ENCODE data around the gene GALNT7.

The GALNT7 gene

DNA sequence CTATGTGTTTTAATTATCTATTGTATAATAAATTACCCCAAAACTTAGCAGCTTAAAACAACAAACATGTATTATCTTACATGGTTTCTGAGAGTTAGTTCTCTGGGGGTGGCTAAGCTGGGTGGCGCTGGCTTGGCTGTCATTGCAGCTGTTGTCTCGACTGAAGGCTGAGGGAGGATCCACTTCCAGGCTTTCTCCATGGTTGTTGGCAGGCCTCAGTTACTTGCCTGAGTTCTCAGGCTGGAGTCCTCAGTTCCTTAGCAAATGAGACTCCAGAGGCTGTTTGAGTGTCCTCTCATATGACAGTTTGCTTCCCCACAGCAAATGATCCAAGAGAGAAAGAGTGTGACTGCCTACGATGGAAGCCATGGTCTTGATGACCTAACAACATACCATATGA is 23.5 kb upstream of the GALNT7 start:
- H3K27me3 Mint-ChIP-seq: peaks cover 16% of the 10 kb centered on the region
- no peaks in the 10 kb centered on the region for H3K9me3 Mint-ChIP-seq
- H3K36me3 Mint-ChIP-seq (ENCODE audit: insufficient read depth): peaks cover 1% of the 10 kb centered on the region
- no peak overlapping the region for H3K27ac Mint-ChIP-seq (ENCODE audit: low read depth)
- H3K4me3 Mint-ChIP-seq: no peak overlapping the region
- DNase-seq (ENCODE audit: low spot score in 2 of 2) (no peak), ATAC-seq (replicated peaks; ENCODE audit: extremely low read depth, poor library complexity, severe bottlenecking) (no peak)
- no peaks in the 10 kb centered on the region for H3K4me1 Mint-ChIP-seq

DNA sequence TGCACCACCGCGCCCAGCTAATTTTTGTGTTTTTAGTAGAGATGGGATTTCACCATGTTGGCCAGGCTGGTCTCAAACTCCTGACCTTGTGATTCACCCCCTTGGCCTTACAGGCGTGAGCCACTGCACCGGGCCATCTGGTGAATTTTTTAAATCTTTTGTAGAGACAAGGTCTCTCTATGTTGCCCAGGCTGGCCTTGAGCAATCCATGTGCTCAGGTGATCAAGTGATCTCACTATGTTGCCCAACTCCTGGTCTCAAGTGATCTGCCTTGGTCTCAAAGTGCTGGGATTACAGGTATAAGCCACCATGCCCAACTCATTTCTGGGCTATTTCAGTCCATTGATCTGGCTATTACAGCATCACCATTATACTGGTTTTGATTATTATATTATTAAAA is 22.2 kb upstream of the GALNT7 start:
- ATAC-seq (replicated peaks; ENCODE audit: extremely low read depth, poor library complexity, severe bottlenecking) (no peak), DNase-seq (ENCODE audit: low spot score in 2 of 2) (no peak)
- Mint-ChIP-seq H3K36me3 (ENCODE audit: insufficient read depth) (peaks cover 1% of the 10 kb centered on the region), H3K9me3 (no peaks in the 10 kb centered on the region), H3K27me3 (peaks cover 3% of the 10 kb centered on the region), H3K27ac (ENCODE audit: low read depth) (no peak overlapping the region), H3K4me3 (no peak overlapping the region), H3K4me1 (no peaks in the 10 kb centered on the region)

DNA sequence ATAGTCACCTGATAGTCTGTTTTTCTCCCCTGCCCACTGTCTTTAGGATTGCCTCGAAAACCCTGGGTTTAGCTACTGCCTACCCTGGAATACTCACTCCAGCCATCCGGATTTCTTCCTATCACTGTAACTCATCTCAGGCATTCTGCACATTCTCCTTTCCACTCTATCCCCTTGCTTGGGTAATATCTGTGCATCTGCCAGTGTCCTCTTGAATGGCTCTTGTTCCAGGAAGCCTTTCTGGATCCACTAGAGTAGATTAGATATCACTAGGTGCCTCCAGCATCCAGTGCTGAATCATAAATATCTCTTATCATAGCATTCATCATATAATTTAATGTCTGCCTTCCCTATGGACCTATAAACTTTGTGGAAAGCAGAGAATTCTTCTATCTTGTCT is 17.1 kb upstream of the GALNT7 start:
- Mint-ChIP-seq H3K4me1 (no peaks in the 10 kb centered on the region), H3K27ac (ENCODE audit: low read depth) (no peak overlapping the region), H3K36me3 (ENCODE audit: insufficient read depth) (no peaks in the 10 kb centered on the region), H3K9me3 (no peaks in the 10 kb centered on the region), H3K27me3 (no peaks in the 10 kb centered on the region), H3K4me3 (no peak overlapping the region)
- DNase-seq (ENCODE audit: low spot score in 2 of 2) (no peak), ATAC-seq (replicated peaks; ENCODE audit: extremely low read depth, poor library complexity, severe bottlenecking) (no peak)

DNA sequence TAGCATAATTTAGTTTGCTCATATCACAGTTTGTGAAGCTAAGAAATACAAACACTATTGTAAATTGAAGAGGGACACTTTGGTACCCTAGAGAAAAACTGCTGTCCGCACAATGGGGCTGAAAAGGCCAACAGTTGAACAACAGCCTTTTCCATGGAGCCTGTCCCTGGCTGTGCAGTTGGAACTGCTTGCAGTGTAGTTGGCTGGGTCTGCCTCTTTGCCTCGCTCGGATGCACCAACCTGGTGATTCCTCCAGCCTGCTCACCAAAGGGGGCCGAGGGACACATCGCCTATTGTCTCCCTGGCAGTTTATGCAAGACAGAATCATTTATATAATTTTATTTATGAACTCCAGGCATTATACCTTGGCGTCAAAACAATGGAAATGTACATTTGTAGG is 16.5 kb upstream of the GALNT7 start:
- Mint-ChIP-seq H3K4me1 (no peaks in the 10 kb centered on the region), H3K27ac (ENCODE audit: low read depth) (no peak overlapping the region), H3K27me3 (no peaks in the 10 kb centered on the region), H3K9me3 (no peaks in the 10 kb centered on the region), H3K36me3 (ENCODE audit: insufficient read depth) (no peaks in the 10 kb centered on the region), H3K4me3 (no peak overlapping the region)
- no peak for DNase-seq (ENCODE audit: low spot score in 2 of 2)
- no peak for ATAC-seq (replicated peaks; ENCODE audit: extremely low read depth, poor library complexity, severe bottlenecking)

DNA sequence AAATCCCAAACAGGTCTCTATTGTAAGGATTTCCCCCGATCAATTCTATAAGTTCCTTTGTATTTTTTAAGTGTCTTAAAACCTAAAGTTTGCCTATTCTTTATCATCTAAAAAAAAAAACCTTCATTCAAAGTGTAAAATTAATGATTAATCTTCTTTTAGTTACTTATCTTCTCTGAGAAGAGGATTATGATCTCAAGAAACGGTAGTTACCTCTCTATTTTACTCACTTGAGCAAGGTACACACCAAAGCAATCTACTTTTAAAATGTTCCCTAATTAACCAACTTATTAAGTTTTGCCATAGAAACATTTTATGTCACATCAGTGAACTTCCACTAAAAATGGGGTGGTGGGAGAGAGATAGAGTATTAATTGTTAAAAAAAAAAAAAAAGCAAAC is 15.2 kb upstream of the GALNT7 start:
- Mint-ChIP-seq H3K4me1 (no peaks in the 10 kb centered on the region), H3K4me3 (no peak overlapping the region), H3K27me3 (no peaks in the 10 kb centered on the region), H3K9me3 (no peaks in the 10 kb centered on the region), H3K27ac (ENCODE audit: low read depth) (no peak overlapping the region), H3K36me3 (ENCODE audit: insufficient read depth) (no peaks in the 10 kb centered on the region)
- DNase-seq (ENCODE audit: low spot score in 2 of 2) (no peak), ATAC-seq (replicated peaks; ENCODE audit: extremely low read depth, poor library complexity, severe bottlenecking) (no peak)

DNA sequence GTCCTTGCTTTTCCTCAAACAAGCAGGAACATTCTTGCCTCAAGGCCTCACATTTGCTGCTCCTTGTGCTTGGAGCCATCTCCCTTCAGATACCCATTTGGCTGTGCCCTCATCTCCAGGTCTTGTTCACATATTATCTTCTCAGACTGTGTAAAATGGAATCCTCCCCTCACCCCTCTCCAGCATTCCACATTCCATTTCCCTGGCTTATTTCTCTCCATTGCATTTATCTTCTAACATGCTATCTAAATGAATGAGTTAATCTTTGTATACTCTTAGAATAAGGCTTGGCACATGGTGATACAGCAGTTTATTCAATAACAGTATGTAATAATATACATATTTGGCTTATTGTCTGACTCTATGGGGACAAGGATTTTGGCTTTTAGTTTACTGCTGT is 8.8 kb upstream of the GALNT7 start:
- no peaks in the 10 kb centered on the region for H3K9me3 Mint-ChIP-seq
- ATAC-seq (replicated peaks; ENCODE audit: extremely low read depth, poor library complexity, severe bottlenecking) (no peak), DNase-seq (ENCODE audit: low spot score in 2 of 2) (no peak)
- H3K4me3 Mint-ChIP-seq: no peak overlapping the region
- no peaks in the 10 kb centered on the region for H3K36me3 Mint-ChIP-seq (ENCODE audit: insufficient read depth)
- no peaks in the 10 kb centered on the region for H3K27me3 Mint-ChIP-seq
- no peak overlapping the region for H3K27ac Mint-ChIP-seq (ENCODE audit: low read depth)
- no peaks in the 10 kb centered on the region for H3K4me1 Mint-ChIP-seq

DNA sequence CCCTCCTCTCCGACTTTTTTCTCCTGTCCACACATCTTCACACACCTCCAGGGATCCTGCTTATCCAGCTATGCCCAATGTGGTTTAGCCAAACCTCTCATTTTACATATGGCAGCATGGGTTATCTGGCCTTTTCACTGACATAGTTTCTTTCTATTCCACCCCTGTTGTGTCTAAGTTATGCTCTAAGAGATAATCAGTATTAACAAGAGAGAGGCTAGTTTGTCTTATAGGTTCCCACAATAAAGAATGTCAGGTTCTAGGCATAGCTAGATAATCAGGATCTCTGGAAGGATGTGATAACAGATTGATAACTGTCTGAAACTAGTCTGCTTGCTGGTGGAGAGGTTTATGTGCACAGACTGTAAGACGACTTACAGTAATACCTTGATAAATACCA is 7.7 kb upstream of the GALNT7 start:
- Mint-ChIP-seq H3K9me3 (no peaks in the 10 kb centered on the region), H3K4me3 (no peak overlapping the region), H3K36me3 (ENCODE audit: insufficient read depth) (no peaks in the 10 kb centered on the region), H3K27me3 (no peaks in the 10 kb centered on the region), H3K27ac (ENCODE audit: low read depth) (no peak overlapping the region), H3K4me1 (no peaks in the 10 kb centered on the region)
- DNase-seq (ENCODE audit: low spot score in 2 of 2): no peak
- no peak for ATAC-seq (replicated peaks; ENCODE audit: extremely low read depth, poor library complexity, severe bottlenecking)

DNA sequence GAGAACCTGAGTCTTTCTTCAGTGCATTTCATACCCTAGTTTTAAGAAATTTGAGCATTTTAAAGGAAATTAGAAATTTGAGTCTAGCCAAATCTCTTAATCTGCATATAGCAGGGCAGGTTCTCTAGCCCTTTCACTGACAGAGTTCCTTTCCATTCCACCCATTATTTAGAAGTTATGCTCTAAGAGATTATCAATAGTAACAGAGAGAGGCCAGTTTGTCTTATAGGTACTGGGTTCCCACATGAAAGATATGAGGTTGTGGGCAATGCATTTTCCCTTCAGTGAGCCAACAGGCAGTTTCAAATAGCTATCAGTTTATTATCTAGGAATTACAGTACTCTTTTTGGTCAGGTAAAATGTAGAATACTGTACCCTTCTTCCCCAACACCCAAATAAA is 7.3 kb upstream of the GALNT7 start:
- H3K4me3 Mint-ChIP-seq: no peak overlapping the region
- DNase-seq (ENCODE audit: low spot score in 2 of 2) (no peak), ATAC-seq (replicated peaks; ENCODE audit: extremely low read depth, poor library complexity, severe bottlenecking) (no peak)
- no peak overlapping the region for H3K27ac Mint-ChIP-seq (ENCODE audit: low read depth)
- H3K4me1 Mint-ChIP-seq: no peaks in the 10 kb centered on the region
- H3K27me3 Mint-ChIP-seq: no peaks in the 10 kb centered on the region
- no peaks in the 10 kb centered on the region for H3K9me3 Mint-ChIP-seq
- no peaks in the 10 kb centered on the region for H3K36me3 Mint-ChIP-seq (ENCODE audit: insufficient read depth)

DNA sequence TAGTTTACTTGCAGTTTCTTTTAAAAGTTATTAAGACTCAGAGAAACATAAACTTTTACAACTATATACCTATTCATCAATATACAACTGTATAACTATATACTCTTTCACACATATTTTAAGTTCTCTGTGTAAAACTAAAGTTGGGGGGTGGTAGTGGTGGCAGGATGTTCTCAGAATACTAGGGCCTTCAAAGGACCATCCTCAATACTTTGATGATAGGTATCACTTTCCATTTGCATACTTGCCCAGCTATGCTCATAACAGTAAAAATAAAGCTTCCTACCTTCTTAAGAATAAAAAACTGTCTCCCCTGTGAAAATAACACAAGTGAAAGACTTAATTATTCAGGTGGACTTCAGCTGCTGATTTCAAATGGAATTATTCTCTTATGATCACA is 2.9 kb upstream of the GALNT7 start:
- Mint-ChIP-seq H3K9me3 (no peaks in the 10 kb centered on the region), H3K4me3 (no peak overlapping the region), H3K4me1 (peaks cover 25% of the 10 kb centered on the region), H3K27ac (ENCODE audit: low read depth) (no peak overlapping the region), H3K36me3 (ENCODE audit: insufficient read depth) (peaks cover 6% of the 10 kb centered on the region), H3K27me3 (no peaks in the 10 kb centered on the region)
- ATAC-seq (replicated peaks; ENCODE audit: extremely low read depth, poor library complexity, severe bottlenecking) (no peak), DNase-seq (ENCODE audit: low spot score in 2 of 2) (no peak)

DNA sequence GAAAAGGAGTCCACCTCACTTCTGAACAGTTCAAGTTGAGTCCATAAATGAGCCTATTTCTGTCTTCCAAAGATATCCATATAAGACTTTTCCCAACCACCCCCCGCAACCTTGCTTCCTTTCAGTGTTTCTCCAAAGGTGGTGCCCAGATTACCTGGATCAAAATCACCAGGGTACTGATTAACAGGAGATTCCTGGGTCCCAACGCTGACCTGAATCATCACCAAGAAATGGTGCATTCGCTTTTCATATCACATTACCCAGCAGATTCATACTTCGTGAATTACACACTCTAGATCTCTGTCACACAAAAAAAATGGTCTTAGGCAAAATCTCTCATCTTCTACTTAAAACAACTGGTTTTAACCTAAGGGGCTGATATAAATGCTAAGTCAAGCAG is 2.1 kb upstream of the GALNT7 start:
- no peak overlapping the region for H3K4me3 Mint-ChIP-seq
- no peak for ATAC-seq (replicated peaks; ENCODE audit: extremely low read depth, poor library complexity, severe bottlenecking)

DNA sequence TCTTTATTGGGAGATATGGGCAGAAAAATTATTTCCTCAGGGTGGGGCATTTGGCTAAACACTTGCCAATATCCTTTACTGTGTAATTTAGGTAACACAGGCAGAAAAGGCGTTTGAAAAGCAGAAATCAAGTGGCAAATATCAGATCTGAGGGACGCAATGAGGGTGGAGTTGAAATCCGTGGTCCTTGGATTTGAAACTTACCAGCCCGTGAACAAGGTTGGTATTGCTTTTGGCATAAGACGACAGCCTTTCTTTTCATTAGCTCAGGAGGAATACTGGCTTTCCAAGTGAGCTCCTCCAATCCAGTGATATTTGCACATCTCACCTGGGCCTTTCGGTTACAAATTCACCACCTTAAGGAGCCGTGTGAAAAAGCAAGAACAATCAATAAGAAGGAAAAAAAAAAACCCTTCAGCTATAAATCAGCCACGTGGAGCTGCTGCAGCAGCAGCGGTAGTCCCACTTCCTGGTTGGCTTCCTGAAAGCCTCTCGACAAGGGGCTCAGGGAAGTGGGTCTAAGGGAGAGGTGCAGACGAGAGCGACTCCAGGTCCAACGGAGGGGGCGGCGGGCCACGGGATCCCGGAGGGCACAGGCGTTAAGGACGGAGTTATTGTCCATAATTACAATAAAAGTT is 734 bp upstream of the GALNT7 start:
- Mint-ChIP-seq H3K36me3 (ENCODE audit: insufficient read depth) (peaks cover 6% of the 10 kb centered on the region), H3K4me3 (peak overlapping the region; percentile 97), H3K27me3 (no peaks in the 10 kb centered on the region), H3K27ac (ENCODE audit: low read depth) (peak overlapping the region; percentile 96), H3K4me1 (peaks cover 45% of the 10 kb centered on the region), H3K9me3 (no peaks in the 10 kb centered on the region)
- ATAC-seq (replicated peaks; ENCODE audit: extremely low read depth, poor library complexity, severe bottlenecking) (no peak), DNase-seq (ENCODE audit: low spot score in 2 of 2) (no peak)

More for the DNA sequence above, 2.1 kb upstream of the GALNT7 start:
- H3K36me3 Mint-ChIP-seq (ENCODE audit: insufficient read depth): peaks cover 6% of the 10 kb centered on the region
- H3K27me3 Mint-ChIP-seq: no peaks in the 10 kb centered on the region
- peaks cover 33% of the 10 kb centered on the region for H3K4me1 Mint-ChIP-seq
- no peaks in the 10 kb centered on the region for H3K9me3 Mint-ChIP-seq
- no peak overlapping the region for H3K27ac Mint-ChIP-seq (ENCODE audit: low read depth)
- DNase-seq (ENCODE audit: low spot score in 2 of 2): no peak

DNA sequence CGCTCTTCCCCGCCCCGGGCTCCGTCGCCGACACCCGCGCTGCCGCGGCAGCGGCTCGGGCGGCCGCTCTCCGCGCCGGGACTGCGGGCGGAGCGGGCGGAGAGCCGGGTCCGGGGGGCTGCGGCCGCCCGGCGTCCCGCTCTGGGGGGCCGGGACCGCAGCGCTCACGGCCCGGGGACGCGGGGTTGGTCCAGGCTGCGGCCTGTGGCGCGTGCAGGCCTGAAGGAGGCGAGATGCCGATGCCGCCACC is 492 bp downstream of the GALNT7 start:
- peak; percentile 18 for ATAC-seq (replicated peaks; ENCODE audit: extremely low read depth, poor library complexity, severe bottlenecking)
- Mint-ChIP-seq H3K9me3 (no peaks in the 10 kb centered on the region), H3K36me3 (ENCODE audit: insufficient read depth) (peaks cover 6% of the 10 kb centered on the region), H3K27ac (ENCODE audit: low read depth) (no peak overlapping the region), H3K27me3 (no peaks in the 10 kb centered on the region), H3K4me1 (peaks cover 46% of the 10 kb centered on the region), H3K4me3 (no peak overlapping the region)
- DNase-seq (ENCODE audit: low spot score in 2 of 2): no peak

DNA sequence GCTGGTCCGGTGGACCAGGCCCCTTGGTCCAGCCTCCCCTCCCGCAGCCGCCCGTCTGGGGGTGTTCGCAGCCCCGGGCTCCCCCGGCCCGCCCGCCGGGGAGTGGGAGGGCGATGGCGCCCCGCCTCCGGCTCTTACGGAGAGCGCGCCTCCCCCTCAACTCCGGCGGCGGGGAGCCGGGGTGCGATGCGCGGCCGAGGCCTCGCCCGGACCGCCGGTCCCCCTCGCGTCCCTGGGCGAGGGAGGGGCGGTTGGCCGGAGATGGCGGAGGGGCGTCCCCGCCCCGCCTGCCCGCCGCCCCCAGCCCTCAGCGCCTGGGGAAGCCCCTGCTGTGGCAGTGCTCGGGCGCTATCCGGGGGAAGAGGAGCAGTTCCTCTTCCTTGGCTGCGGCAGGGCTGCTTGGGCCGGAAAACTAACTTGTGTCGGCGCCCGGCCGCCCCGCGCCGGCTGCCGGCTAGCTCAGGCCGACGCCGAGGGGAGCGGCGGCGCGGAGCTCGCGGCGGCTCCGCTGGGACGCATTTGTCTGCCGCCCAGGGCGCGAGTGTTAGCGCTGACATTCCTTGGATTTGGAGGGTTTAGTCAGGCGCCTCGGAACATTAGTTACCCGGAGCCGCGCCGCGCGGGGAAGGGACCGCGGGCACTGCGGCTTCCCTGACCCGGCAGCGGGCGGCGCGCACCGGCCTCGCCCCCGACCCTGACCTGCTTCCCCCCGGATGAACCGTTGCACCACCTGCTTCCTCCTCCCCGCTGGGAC is 994 bp downstream of the GALNT7 start:
- Mint-ChIP-seq H3K4me3 (peak overlapping the region; percentile 79), H3K27me3 (no peaks in the 10 kb centered on the region), H3K9me3 (no peaks in the 10 kb centered on the region), H3K27ac (ENCODE audit: low read depth) (no peak overlapping the region), H3K36me3 (ENCODE audit: insufficient read depth) (peaks cover 6% of the 10 kb centered on the region), H3K4me1 (peaks cover 48% of the 10 kb centered on the region)
- DNase-seq (ENCODE audit: low spot score in 2 of 2) (peak; percentile 38 to 48), ATAC-seq (replicated peaks; ENCODE audit: extremely low read depth, poor library complexity, severe bottlenecking) (peak; percentile 69)

Data from central memory CD8-positive, alpha-beta T cell (primary cell).